IPS-18a (cell line): ENCODE measurements around the gene ZFAND5.

Experiments
- H3K27ac ChIP-seq: one replicate; pipeline ENCODE4 v1.5.1; 2013; ENCODE audit warnings: low read length
- H3K27me3 ChIP-seq: one replicate; pipeline ENCODE4 v1.6.1; 2013; ENCODE audit warnings: mild to moderate bottlenecking, low read length; ENCODE audit not compliant: control insufficient read depth, insufficient read depth
- H3K36me3 ChIP-seq: one replicate; pipeline ENCODE4 v1.6.1; 2013; ENCODE audit warnings: low read depth, low read length; ENCODE audit not compliant: control insufficient read depth
- H3K4me1 ChIP-seq: one replicate; pipeline ENCODE4 v1.6.1; 2013; ENCODE audit warnings: low read depth, low read length; ENCODE audit not compliant: control insufficient read depth
- H3K4me3 ChIP-seq: one replicate; pipeline ENCODE4 v1.5.1; 2013; ENCODE audit warnings: low read length
- H3K9ac ChIP-seq: one replicate; pipeline ENCODE4 v1.6.1; 2013; ENCODE audit warnings: mild to moderate bottlenecking, low read length, moderate library complexity
- H3K9me3 ChIP-seq: one replicate; pipeline ENCODE4 v1.6.1; 2013; ENCODE audit warnings: low read depth, low read length; ENCODE audit not compliant: control insufficient read depth

Gene ZFAND5

DNA sequence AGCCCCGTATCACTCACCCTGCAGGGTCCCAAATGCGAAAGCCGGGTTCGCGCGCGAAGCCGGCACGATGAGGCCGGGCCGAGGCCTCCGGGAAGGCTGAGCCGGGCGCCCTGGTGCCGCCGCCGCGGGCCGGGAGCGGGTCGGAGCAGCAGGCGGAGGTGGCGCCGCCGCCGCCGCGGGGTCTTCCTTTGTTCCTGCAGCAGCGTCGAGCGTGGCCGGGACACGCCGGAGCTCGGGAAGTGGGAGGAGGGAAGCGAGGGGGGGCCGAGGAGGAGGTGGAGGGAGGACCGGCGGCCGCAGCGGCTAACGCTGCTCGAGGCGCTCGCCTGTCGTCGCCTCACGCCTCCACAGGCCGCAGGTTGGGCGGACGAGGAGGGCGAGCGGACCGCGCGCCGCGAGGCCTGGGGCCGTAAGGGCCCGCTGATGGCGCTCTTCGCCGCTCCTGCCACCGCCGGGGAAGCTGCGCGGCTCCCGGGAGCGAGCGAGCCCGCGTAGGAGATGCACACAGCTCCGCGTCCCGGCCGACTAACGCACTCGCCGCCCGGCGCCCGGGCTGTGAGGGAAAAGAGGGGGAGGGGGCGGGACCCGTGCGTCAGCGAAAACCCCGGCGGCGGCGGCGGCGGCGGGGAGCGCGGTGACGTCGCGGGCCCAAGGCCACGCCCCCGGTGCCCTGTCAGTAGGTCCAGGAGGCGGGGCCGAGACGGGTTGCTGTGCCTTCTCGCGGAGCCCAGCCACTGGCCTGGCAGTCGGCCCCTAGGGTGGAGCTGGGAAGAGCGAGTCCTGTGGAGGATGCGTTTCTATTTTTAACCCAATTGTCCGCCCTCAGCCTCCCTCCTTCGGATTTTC, at the start of gene ZFAND5:
Gene ZFAND5 (minus strand): TSS at position 530 of the 846 bp plus-strand sequence. CDS start 4,430 bp downstream, outside the sequence.
- Histone ChIP-seq H3K27ac (peak within 1 kb of the TSS; percentile 95), H3K36me3 (peaks cover 37% of the 10 kb centered on the region), H3K27me3 (no peaks in the 10 kb centered on the region), H3K4me1 (peaks cover 18% of the 10 kb centered on the region), H3K9me3 (no peaks in the 10 kb centered on the region), H3K9ac (peak within 1 kb of the TSS; percentile 99), H3K4me3 (peak within 1 kb of the TSS; percentile 98)

- Histone ChIP-seq H3K4me1 (no peaks in the 10 kb centered on the region), H3K27ac (no peak overlapping the region), H3K9me3 (no peaks in the 10 kb centered on the region), H3K27me3 (no peaks in the 10 kb centered on the region), H3K36me3 (no peaks in the 10 kb centered on the region), H3K9ac (no peak overlapping the region), H3K4me3 (no peak overlapping the region)
Measured at GRCh38 chr9:72412483-72413040, 47.6 kb upstream of the ZFAND5 start.

- Histone ChIP-seq H3K27ac (no peak overlapping the region), H3K36me3 (no peaks in the 10 kb centered on the region), H3K27me3 (no peaks in the 10 kb centered on the region), H3K9me3 (no peaks in the 10 kb centered on the region), H3K4me3 (no peak overlapping the region), H3K9ac (no peak overlapping the region), H3K4me1 (no peaks in the 10 kb centered on the region)
Measured at GRCh38 chr9:72410214-72410613, 45.2 kb upstream of the ZFAND5 start.

GRCh38 chr9:72407114-72407513, 42.1 kb upstream of the ZFAND5 start:
- H3K4me1 ChIP-seq: no peaks in the 10 kb centered on the region
- H3K9ac ChIP-seq: no peak overlapping the region

GRCh38 chr9:72402744-72403143, 37.7 kb upstream of the ZFAND5 start:
- Histone ChIP-seq H3K27ac (no peak overlapping the region), H3K4me3 (no peak overlapping the region), H3K4me1 (no peaks in the 10 kb centered on the region), H3K9ac (no peak overlapping the region), H3K27me3 (no peaks in the 10 kb centered on the region), H3K9me3 (no peaks in the 10 kb centered on the region), H3K36me3 (no peaks in the 10 kb centered on the region)

More at GRCh38 chr9:72407114-72407513, 42.1 kb upstream of the ZFAND5 start:
- Histone ChIP-seq H3K27ac (no peak overlapping the region), H3K9me3 (no peaks in the 10 kb centered on the region), H3K36me3 (no peaks in the 10 kb centered on the region), H3K4me3 (no peak overlapping the region), H3K27me3 (no peaks in the 10 kb centered on the region)

DNA sequence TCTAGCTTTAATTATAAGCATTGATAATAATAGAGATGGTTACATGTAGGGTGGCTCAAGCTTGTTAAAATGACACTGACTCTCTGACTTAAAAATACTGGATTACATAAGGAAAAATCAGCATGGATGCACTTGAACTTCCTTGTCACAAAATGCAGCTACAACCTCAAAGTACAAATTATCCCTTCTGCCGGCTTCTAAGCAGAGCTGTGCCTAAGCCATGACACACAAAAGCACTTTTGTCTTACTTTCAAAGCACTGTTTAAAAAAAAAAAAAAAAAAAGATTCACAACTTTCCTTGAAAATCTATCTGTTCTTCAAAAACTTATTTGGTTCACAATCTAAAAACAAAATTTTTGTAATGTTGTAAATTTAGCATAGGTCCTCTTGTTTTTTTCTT, 36.4 kb upstream of the ZFAND5 start:
- no peaks in the 10 kb centered on the region for H3K36me3 ChIP-seq
- no peak overlapping the region for H3K4me3 ChIP-seq
- no peaks in the 10 kb centered on the region for H3K9me3 ChIP-seq
- no peaks in the 10 kb centered on the region for H3K27me3 ChIP-seq
- no peak overlapping the region for H3K27ac ChIP-seq
- no peak overlapping the region for H3K9ac ChIP-seq
- no peaks in the 10 kb centered on the region for H3K4me1 ChIP-seq

- H3K36me3 ChIP-seq: no peaks in the 10 kb centered on the region
- H3K27ac ChIP-seq: no peak overlapping the region
- H3K4me3 ChIP-seq: no peak overlapping the region
- H3K27me3 ChIP-seq: no peaks in the 10 kb centered on the region
- H3K4me1 ChIP-seq: no peaks in the 10 kb centered on the region
- no peaks in the 10 kb centered on the region for H3K9me3 ChIP-seq
- H3K9ac ChIP-seq: no peak overlapping the region
Measured at GRCh38 chr9:72400866-72401265, 35.9 kb upstream of the ZFAND5 start.

GRCh38 chr9:72399391-72399790, 34.4 kb upstream of the ZFAND5 start:
- Histone ChIP-seq H3K4me1 (no peaks in the 10 kb centered on the region), H3K36me3 (no peaks in the 10 kb centered on the region), H3K9ac (no peak overlapping the region), H3K27me3 (no peaks in the 10 kb centered on the region), H3K4me3 (no peak overlapping the region), H3K27ac (no peak overlapping the region), H3K9me3 (no peaks in the 10 kb centered on the region)

DNA sequence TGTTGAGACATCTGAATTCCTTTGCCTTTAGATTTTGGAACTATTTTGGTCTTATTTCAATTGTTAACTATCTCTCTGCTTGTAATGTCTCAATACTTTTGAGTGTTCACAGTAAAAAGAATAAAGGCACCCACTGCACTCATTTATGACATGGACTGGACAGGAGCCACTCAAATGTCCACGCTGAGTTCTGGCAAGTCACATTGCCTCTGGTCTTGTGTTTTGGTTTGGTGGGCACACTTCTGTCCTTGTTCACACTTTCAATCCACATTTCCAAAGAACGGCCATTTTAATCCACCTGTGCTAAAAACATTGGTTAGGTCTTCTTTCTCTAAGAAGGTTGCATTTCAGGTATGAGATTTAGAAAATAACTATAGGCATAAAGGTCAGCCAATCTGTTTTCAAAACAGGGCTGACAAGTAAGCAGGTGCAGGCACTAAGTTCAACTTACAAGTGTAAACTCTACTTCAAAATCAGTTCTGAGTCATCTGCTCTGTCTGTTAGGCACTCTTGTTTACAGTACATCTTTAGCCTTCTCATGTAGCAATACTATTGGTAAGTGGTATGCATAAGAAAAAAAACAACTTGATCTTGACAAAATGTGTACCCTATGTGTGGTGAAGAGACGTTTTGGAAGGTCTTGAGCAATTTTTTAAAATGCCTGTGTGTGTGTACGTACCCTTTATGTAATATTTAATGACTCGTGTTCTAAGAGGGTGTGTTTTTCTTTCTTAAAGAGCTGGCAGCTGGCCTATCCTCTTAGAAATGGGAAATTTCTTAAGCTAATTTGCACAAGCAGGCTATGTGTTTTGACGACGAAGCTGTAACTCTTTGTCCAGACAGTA, 31.5 kb upstream of the ZFAND5 start:
- Histone ChIP-seq H3K27ac (no peak overlapping the region), H3K9ac (no peak overlapping the region), H3K4me3 (no peak overlapping the region), H3K36me3 (no peaks in the 10 kb centered on the region), H3K27me3 (no peaks in the 10 kb centered on the region), H3K4me1 (peaks cover 6% of the 10 kb centered on the region), H3K9me3 (no peaks in the 10 kb centered on the region)

GRCh38 chr9:72394066-72394465, 29.1 kb upstream of the ZFAND5 start:
- peaks cover 6% of the 10 kb centered on the region for H3K4me1 ChIP-seq
- H3K4me3 ChIP-seq: no peak overlapping the region
- no peaks in the 10 kb centered on the region for H3K36me3 ChIP-seq
- no peak overlapping the region for H3K9ac ChIP-seq
- H3K27me3 ChIP-seq: no peaks in the 10 kb centered on the region
- H3K27ac ChIP-seq: no peak overlapping the region
- H3K9me3 ChIP-seq: no peaks in the 10 kb centered on the region

- Histone ChIP-seq H3K36me3 (no peaks in the 10 kb centered on the region), H3K4me1 (peaks cover 6% of the 10 kb centered on the region)
Measured at GRCh38 chr9:72390907-72391306, 25.9 kb upstream of the ZFAND5 start.

More at GRCh38 chr9:72390907-72391306, 25.9 kb upstream of the ZFAND5 start:
- Histone ChIP-seq H3K27me3 (no peaks in the 10 kb centered on the region), H3K9ac (no peak overlapping the region), H3K9me3 (no peaks in the 10 kb centered on the region), H3K4me3 (no peak overlapping the region), H3K27ac (no peak overlapping the region)
